Fibroblast of the aortic adventitia (primary cell): Measurements from ENCODE around the gene UBXN11. TPM values are rescaled to one million over a fixed set of nuclear protein-coding genes. Genes with fewer than 3 reads are reported as not detected.

ENCODE experiments used
- DNase-seq: peaks from one replicate; pipeline ENCODE4 v3.0.0-alpha.2; 2010; ENCODE audit warnings: low read depth
- H3K4me3 ChIP-seq: 2 replicates; pipeline ENCODE4 v1.5.1; 2011; ENCODE audit warnings: low read depth, mild to moderate bottlenecking, control low read depth, low read length, moderate library complexity
- total RNA-seq: library from RNA; depleted of rRNA; stranded (reverse); fragments of >200 nt; gene quantifications from 2 replicates; pipeline ENCODE4 v1.2.3, GENCODE V29; 2012; ENCODE audit warnings: low replicate concordance
- TF ChIP-seq, protein P1 (sequence below): IDR thresholded peaks from 2 replicates; pipeline ENCODE4 v1.5.1; 2011; ENCODE audit warnings: mild to moderate bottlenecking, low read length, control low read depth, inconsistent platforms; ENCODE audit not compliant: insufficient read depth

Gene UBXN11
- total RNA-seq, 1 donor, result 8.9 TPM

DNA sequence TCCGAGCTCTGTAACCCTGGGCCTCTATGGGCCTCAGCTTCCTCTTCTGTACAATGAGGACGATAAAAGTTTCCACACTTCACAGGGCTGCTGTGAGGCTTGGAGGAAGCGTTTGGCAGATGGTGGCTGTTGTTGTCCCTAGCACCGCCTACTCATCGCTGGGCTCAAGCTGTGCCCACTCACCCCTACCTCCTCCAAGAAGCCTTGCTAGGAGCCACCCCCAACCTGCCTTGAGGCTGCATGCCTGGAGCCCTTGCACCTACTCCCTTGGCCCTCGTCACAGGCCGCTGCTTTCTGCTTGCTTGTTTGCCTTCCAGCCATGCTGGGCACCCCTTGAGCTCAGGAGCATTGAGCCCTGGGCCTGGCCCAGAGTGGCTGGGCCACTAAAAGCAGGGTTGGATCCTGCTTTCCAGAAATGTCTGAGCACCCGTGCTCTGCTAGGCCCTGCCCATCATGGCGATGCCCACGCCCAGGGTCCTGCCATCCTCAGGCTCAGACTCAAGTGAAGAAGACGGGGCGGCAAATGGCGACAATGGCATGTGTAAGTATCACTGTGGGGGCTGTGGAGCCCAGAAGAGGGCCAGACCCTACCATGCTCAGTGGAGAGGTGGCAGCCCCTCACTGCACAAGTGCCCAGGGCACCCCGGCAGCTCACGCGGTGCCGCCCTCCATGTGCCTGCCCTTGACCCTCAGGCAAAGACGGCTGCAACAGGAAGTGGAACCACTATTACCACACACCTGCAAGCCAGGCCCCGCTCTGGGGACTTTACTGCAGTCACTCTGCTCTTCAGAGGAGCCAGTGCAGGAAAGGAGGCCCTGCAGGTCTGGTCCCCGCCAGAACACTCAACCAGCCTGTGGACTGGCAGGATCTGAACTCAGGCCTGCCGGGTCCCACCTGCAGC is 17.0 kb downstream of the UBXN11 start:
- TF ChIP-seq, protein P1, sequence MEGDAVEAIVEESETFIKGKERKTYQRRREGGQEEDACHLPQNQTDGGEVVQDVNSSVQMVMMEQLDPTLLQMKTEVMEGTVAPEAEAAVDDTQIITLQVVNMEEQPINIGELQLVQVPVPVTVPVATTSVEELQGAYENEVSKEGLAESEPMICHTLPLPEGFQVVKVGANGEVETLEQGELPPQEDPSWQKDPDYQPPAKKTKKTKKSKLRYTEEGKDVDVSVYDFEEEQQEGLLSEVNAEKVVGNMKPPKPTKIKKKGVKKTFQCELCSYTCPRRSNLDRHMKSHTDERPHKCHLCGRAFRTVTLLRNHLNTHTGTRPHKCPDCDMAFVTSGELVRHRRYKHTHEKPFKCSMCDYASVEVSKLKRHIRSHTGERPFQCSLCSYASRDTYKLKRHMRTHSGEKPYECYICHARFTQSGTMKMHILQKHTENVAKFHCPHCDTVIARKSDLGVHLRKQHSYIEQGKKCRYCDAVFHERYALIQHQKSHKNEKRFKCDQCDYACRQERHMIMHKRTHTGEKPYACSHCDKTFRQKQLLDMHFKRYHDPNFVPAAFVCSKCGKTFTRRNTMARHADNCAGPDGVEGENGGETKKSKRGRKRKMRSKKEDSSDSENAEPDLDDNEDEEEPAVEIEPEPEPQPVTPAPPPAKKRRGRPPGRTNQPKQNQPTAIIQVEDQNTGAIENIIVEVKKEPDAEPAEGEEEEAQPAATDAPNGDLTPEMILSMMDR, result no peak
- no peak for DNase-seq
- no peak overlapping the region for H3K4me3 ChIP-seq

DNA sequence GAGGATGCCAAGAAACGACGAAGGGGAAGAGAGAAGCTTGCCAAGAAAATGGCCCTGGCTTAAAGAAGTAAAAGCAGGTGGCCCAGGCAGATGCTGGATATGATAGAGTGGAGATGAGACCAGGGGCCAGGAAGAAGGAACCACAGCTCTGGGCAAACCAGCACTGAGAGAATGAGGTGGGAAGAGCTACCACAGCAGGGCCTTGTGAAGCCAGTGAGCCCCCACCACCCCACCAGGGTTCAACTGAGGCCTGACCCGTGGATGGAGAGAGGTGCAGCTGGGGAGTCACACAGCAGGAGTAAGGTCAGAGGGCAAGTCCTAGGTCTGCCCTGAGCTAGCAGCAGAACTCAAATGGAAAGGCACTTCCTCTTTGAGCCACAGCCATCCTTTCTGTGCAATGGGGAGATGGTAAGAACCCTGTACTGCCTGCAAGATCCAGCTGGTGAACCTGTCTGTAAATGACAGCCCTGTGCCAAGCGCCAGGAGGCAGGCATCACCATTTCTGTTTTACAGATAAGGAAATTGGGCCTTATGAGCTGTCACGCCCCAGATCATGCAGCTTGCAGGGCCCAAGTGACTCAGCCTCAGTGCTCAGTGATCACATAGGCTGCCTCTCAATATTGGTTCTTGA is 18.0 kb downstream of the UBXN11 start:
- DNase-seq, result no peak
- TF ChIP-seq, protein P1, result no peak
- no peak overlapping the region for H3K4me3 ChIP-seq

DNA sequence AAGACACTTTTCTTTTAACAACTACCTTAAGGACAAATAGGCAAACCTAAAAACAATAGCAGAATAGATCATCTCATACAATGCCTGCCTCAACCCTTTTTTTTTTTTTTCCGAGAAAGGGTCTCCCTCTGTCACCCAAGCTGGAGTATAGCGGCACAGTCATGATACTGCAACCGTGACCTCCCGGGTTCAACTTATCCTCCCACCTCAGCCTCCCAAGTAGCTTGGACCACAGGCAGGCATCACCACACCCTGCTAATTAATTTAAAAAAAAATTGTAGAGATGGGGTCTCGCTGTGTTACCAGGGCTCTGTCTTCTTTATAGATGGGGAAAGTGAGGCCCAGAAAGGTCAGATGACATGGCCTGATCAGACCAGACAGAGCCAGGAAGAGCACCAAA is 18.6 kb downstream of the UBXN11 start:
- no peak overlapping the region for H3K4me3 ChIP-seq
- DNase-seq, result no peak

DNA sequence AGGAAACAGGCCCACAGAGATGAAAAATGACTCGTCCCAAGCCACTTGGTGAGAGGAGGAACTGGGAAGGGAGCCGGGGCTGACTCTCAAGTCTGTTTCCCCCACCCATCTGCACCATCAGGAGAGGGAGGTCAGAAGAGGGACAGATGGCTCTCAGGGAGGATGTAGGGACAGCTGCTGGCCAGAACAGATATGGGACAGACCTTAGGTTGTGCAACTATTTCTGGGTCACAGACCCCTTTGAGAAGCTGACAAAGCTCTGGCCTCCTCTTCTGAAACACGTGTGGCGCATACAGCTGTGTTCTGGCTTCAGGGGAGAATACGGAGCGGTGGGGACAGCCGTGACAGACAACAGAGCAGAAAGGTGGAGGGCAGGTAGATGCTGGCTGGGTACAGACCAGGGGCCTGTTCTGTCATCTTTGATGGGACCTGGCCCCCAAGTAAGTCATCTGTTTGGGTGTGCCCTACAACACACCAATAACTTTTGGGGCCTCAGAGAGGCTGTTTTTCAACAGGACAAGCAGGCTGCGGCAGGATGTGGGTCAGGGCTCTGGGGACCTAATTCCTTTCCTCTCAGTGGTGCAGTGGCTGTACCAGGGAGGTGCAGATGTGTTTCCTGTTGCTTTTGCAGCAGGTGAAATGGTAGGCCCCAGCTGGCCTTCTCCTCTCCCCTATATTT is 19.3 kb downstream of the UBXN11 start:
- TF ChIP-seq, protein P1, result no peak
- H3K4me3 ChIP-seq, result no peak overlapping the region
- DNase-seq, result no peak

More for the DNA sequence above, 18.6 kb downstream of the UBXN11 start:
- TF ChIP-seq, protein P1, result no peak

DNA sequence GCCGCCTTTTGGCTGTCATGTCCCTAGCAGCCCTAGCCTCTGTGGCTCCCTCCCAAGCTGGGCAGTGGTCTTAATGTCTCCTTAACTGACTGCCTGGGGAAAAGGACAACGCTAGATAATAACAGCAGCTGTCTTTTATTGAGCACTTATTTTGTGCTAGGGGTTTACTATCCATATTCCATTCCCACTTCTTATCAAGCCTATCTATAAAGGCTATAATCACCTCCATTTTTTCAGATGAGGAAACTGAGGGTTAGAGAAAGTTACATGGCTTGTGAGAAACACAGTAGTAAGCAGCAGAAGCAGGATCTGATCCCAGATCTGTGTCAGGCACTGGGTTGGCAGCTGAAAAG is 20.4 kb downstream of the UBXN11 start:
- TF ChIP-seq, protein P1, result no peak
- H3K4me3 ChIP-seq, result no peak overlapping the region
- DNase-seq, result no peak

DNA sequence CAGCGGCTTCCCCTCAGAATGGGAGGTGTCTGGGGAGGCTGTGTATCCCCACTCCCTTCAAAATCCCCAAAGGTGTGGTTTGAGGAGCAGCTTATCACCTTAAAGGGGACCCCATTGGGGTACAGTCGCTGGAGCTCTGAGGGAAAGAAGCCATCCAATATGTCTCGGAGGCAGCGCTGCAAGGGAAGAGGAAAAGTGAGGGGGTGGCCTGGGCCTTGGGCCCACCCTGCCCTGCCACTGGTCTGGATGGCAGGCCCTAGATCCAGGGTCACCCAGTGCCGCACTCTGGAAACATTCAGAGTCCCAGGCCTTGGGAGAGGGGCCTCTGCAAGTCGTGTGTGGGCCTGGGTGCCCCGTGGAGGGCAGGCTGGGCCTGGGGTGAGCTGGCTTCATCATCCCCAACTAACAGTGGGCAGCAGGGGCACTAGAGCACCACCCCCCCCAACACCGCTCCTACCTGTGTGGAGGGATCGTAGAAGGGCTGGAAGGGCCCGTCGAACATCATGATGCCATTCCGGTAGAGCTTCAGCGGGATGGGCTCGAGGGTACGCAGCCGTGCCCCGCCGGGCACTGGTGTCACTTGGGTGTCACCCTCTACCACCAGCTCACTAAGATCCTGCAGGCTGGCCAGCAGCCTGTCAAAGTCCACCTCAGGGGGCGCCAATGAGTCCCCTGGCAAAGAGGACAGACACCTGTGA is 20.9 kb downstream of the UBXN11 start:
- H3K4me3 ChIP-seq, result no peak overlapping the region
- TF ChIP-seq, protein P1, result peak; percentile 38
- DNase-seq, result no peak
